HG02759 (cell line): ENCODE results near the gene CLTB.

Experiments
- ATAC-seq: cut with Tn5 transposase; IDR thresholded peaks from one replicate; pipeline ENCODE4 v1.9.1; 2021; ENCODE audit warnings: mild to moderate bottlenecking, moderate library complexity; ENCODE audit not compliant: unreplicated experiment

CLTB gene

DNA sequence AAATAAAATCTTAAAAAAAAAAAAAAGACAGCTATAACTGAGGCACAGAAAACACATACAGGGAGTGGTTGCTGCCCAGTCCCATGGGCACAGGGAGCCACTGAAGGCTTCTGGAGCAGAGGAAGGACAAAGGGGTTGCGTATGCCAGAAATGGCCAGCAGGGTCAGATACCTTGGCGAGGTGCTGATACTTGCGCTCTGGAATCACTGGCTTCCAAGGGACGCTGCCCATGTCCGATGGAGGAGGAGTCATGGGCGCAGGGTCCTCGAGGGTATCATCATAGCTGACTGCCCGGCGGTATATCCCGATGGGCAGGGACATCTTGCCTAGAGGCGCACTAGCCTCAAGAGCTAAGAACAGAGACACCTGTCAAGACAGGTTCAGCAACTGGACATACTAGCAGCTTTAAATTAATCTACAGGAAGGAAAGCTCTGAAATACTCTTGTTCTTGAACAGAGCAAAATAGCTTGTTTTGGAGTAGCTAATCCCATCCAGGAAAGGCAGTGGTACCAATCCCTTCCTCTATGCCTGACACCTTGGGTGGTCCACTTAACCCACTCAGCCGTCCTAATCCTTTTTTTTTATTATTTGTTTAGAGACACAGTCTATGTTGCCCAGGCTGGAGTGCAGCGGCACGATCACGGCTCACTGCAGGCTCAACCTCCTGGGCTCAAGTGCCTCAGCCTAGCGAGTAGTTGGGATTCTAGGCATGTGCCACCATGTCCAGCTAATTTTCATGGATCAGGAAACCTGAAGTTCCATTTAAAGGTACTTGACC, 60.8 kb downstream of the CLTB start:
- no peak for ATAC-seq

DNA sequence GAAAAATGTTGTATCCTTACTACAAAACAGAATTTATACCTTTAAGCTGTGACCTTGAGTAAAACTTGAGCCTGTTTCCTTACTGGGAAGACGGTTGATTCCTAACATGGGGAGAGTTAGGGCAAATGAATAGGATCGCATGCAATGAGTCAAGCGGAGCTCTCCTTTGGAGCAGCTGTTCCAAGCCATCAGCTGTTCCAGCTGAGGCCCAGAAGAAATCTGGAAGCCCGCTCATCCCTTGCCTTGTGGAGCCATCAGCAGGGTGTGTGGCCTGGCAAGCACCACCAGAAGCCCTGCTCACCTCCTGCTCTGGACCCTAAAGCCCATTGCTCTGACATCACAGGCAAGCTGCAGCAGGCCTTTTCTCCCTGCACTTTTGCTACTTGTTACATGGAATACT, 62.8 kb downstream of the CLTB start:
- ATAC-seq = no peak

DNA sequence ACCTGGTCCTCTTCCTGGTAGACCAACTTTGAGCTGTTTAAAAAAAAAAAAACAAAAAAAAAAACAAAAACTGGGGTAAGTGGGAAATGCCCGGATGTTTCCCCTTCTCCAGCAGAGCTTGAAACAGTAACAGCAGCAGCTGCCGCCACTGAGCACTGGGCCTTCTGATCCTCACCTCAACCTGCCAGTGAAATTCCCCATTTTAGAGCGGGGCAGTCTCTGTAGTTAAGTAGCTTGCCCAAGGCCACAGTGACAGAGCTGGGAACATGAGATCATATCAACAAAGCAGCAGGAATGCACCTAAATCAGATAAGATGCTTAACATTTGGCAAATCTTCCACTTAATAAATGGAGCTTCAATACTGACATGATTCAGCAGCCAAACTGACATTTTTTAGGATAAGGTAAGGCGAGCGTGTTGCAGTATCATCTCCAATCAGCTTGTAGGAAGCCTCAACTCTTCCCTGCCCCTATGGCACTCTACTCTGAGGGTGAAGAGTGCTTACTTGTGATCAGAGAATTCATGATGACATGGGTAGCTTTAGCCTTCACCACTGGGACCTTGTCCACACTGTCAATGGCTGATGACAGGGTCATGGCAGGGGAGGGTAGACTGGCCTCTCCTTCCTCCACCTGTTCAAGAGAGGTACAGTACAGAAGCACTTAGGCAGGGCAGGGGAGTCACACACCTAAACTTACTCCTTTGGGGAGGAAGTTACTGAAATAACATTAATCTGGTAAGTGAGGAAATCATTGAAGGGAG, 64.0 kb downstream of the CLTB start:
- peak; percentile 72 for ATAC-seq

DNA sequence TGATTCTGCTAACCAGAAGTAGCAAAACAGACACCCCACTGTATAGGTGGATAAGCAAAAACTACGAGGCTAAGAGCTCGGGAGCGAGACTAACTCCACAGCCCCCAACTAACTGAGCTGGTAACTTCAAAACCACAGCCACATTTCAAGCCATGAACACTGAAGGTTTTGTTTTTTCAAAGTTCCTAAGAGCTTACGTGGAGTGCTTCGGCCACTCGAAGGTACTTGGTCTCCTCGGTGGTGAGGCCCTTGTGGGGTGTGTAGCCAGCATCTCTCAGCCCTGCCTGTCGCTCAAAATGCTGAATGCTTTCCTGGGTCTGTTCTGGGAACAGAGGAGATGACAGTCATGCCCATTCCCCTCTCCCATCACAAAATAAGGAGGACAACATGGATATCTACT, 65.9 kb downstream of the CLTB start:
- no peak for ATAC-seq

DNA sequence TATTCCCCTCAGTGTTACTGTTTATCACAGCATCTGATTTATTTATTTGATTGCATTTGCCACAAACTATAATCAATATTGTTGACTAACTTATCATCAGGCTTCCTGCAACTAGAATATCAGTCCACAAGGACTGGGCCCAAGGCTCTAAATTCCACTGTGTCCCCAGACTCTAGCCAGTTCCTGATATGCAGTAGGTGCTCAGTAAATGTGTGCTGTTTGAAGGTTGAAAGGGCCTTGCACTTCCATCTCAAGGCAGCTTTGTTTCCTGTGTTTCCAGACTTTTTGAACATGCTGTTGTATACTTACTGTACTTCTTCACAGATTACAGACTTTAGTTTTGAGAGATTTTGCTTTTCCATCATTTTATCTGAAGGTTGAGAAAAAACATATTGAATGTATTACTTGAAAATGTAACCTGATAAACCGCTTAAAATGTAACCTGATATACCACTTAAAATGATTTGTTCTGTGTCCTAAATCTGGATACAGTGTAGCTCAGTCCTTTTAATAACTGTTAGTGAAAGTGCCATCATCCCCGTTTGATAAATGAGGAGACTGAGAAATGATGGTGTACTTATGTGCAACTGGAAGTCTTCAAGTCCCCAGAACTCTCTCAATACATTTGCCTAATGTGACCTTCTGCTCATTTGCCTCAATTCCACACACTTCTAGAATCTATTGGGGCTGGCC, 73.4 kb downstream of the CLTB start:
- no peak for ATAC-seq
